ENCODE results near the gene ZDHHC20. TPM values are rescaled to one million over a fixed set of nuclear protein-coding genes. Genes with fewer than 3 reads are reported as not detected.

The ZDHHC20 gene
- total RNA-seq, 2 experiments from 2014 or later, result 46.1 to 50.9 TPM

DNA sequence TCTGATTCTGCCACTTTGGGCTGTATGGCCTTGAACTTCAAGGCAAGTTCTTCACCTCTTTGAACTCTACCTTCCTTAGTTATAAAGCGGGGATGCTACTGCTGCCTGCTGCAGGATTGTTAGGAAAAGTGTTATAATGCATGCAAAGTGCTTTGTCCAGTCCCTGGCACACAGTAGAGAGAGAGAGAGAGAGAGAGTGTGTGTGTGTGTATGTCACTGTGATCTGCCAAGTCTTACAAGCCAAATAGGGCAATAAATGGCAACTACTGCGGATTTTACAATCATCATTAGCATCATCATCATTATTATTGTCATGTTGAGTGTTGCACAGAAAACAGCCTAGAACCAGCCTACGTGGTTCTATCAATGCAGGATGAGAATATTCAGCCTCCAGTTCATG, 136.1 kb downstream of the ZDHHC20 start:
- no peaks in the 10 kb centered on the region for H3K9me3 Mint-ChIP-seq
- no peak overlapping the region for H3K4me3 Mint-ChIP-seq
- H3K27ac Mint-ChIP-seq, result no peak overlapping the region
- DNase-seq (no peak), ATAC-seq (no peak)
- intact Hi-C loops (cut with micrococcal nuclease), result no loop called here
- no peaks in the 10 kb centered on the region for H3K27me3 Mint-ChIP-seq
- peaks cover 4% of the 10 kb centered on the region for H3K4me1 Mint-ChIP-seq (ENCODE audit: low read depth)
- H3K36me3 Mint-ChIP-seq (ENCODE audit: low read depth), result no peaks in the 10 kb centered on the region
- TF ChIP-seq, protein P1, sequence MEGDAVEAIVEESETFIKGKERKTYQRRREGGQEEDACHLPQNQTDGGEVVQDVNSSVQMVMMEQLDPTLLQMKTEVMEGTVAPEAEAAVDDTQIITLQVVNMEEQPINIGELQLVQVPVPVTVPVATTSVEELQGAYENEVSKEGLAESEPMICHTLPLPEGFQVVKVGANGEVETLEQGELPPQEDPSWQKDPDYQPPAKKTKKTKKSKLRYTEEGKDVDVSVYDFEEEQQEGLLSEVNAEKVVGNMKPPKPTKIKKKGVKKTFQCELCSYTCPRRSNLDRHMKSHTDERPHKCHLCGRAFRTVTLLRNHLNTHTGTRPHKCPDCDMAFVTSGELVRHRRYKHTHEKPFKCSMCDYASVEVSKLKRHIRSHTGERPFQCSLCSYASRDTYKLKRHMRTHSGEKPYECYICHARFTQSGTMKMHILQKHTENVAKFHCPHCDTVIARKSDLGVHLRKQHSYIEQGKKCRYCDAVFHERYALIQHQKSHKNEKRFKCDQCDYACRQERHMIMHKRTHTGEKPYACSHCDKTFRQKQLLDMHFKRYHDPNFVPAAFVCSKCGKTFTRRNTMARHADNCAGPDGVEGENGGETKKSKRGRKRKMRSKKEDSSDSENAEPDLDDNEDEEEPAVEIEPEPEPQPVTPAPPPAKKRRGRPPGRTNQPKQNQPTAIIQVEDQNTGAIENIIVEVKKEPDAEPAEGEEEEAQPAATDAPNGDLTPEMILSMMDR (IDR thresholded peaks at IDR 0.05), result no peak
- CTCF ChIA-PET, result no interaction called here
- POLR2A ChIA-PET, result no interaction called here

Other genes with a start within 250 kb of the ZDHHC20 start
- gene MICU2, start 144.9 kb upstream of the ZDHHC20 start, total RNA-seq, result 10 to 100 TPM; 28.0 to 30.5 TPM
- under 1 TPM; 0.11 to 0.45 TPM for gene FGF9, start 211.8 kb upstream of the ZDHHC20 start, total RNA-seq

Data from activated CD8-positive, alpha-beta T cell treated with anti-CD3 and anti-CD28 coated beads for 36 hours (primary cell).